GM12891 (cell line): ENCODE data around the gene GRIN2C. TPM values are rescaled to one million over a fixed set of nuclear protein-coding genes. Genes with fewer than 3 reads are reported as not detected.
"Not testable (repeated sequence)": the region's sequence is repeated elsewhere in the genome, so short reads cannot be mapped to it uniquely, and the experiment has no call there.

Experiments
- DNase-seq: peaks from one replicate; pipeline ENCODE4 v3.0.0; 2011; ENCODE audit warnings: low spot score; ENCODE audit not compliant: insufficient read length
- FAIRE-seq: peaks from 2 replicates; lab custom pipeline; 2011; peaks lifted over from hg19 to GRCh38; lab: Jason Lieb, UNC
- PAX5 ChIP-seq: IDR thresholded peaks from 2 replicates; pipeline ENCODE4 v1.6.1; 2011; ENCODE audit warnings: low read length, moderate library complexity, mild to moderate bottlenecking; ENCODE audit not compliant: insufficient read depth, severe bottlenecking
- POLR2A ChIP-seq: IDR thresholded peaks from 2 replicates; pipeline ENCODE4 v1.6.1; 2011; ENCODE audit warnings: low read depth, low read length, control low read depth
- POLR2AphosphoS5 ChIP-seq: IDR thresholded peaks from 2 replicates; pipeline ENCODE4 v1.6.1; 2011; ENCODE audit warnings: low read depth, low read length, control low read depth
- POU2F2 ChIP-seq: IDR thresholded peaks from 2 replicates; pipeline ENCODE4 v1.6.1; 2011; ENCODE audit warnings: low read depth, mild to moderate bottlenecking, control low read depth, low read length, moderate library complexity
- SPI1 ChIP-seq: IDR thresholded peaks from 2 replicates; pipeline ENCODE4 v1.6.1; 2011; ENCODE audit warnings: low read depth, low read length, control low read depth
- TAF1 ChIP-seq: IDR thresholded peaks from 2 replicates; pipeline ENCODE4 v1.6.1; 2011; ENCODE audit warnings: low read depth, low read length, control low read depth
- polyA plus RNA-seq: library from polyadenylated mRNA; unstranded; fragments of >200 nt; gene quantifications from one replicate; pipeline ENCODE4 v1.2.1, GENCODE V29; 2012; ENCODE audit warnings: low read depth, missing spikeins, inconsistent platforms; ENCODE audit not compliant: missing spikeins

The GRIN2C gene
- 0.18 TPM for polyA plus RNA-seq

DNA sequence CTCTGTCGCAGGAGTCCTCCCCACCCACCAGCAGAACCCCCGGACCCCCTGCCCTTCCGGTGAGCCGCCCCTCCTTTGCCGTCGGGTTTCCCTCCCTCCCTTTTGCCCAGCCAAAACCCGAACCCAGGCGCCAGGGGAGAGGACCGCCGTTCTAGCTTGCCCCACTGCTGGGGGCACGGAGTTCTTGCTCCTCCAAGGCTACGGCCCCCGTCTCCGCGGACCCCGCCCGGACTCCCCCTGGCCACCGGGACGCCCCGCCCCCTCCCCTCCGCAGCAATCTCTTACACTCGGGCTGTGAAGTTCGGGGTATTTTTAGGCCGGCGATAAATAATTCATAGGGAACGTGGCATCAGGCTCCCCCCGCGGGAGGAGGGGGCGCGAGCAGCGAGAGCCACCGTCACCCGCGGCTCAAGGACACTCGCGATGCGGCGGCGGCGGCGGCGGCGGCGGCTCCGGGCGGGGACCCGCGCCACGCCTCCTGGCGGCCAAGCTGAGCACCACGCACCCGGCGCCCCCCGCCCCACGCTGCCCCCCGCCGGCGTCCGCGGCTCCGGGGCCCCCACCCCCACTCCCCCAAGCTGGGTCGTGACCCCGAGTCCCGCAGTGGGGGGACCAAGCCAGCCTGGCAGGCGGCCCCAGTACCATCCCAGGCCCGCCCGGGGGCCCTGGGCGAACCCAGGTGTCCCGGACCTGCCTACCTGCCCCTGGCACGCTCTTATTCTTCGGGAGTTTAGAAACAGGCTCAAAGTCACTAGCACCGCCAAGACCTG, at the start of gene GRIN2C:
TSS of gene GRIN2C (minus strand) at position 427 of the 770 bp plus-strand sequence. CDS start 4,793 bp downstream, outside the sequence.
- DNase-seq (no peak), FAIRE-seq (no peak)
- no peak for TF ChIP-seq TAF1
- no peak for TF ChIP-seq POLR2AphosphoS5
- no peak for TF ChIP-seq SPI1
- TF ChIP-seq PAX5, result no peak
- TF ChIP-seq POU2F2, result no peak
- TF ChIP-seq POLR2A, result no peak

DNA sequence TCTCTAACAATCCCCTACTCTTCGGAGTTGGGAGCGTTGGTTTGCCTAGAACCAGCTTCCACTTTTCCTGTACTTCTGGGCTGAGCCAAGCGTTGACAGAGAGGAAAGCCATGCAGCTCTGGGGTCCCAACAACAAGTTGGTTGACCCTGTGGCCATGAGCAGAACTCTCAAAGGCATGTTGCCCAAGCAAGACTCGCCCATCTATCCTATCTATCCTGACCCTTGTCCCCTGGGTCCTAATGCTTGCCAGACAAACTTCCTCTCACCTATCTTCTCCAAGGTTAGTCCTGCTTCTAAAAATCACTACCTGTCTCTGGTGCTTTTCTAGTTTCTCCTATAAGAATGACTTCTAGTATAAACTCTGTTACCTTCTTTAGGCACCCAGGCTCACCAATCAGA, 49.4 kb upstream of the GRIN2C start:
- FAIRE-seq, result not testable (repeated sequence)

DNA sequence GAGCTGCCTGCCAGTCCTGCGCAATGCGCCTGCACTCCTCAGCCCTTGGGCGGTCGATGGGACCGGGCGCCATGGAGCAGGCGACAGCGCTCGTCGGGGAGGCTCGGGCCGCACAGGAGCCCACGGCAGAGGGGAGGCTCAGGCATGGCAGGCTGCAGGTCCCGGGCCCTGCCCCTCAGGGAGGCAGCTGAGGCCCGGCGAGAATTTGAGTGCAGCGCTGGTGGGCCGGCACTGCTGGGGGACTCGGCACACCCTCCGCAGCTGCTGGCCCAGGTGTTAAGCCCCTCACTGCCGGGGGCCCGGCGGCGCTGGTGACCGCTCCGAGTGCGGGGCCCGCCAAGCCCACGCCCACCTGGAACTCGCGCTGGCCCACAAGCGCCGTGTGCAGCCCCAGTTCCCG, 47.3 kb upstream of the GRIN2C start:
- no peak for TF ChIP-seq TAF1
- TF ChIP-seq PAX5, result no peak
- TF ChIP-seq POLR2A, result no peak
- TF ChIP-seq POU2F2, result no peak
- no peak for TF ChIP-seq SPI1
- no peak for TF ChIP-seq POLR2AphosphoS5
- FAIRE-seq (no peak), DNase-seq (no peak)

More for the DNA sequence above, 49.4 kb upstream of the GRIN2C start:
- not testable (repeated sequence) for DNase-seq

DNA sequence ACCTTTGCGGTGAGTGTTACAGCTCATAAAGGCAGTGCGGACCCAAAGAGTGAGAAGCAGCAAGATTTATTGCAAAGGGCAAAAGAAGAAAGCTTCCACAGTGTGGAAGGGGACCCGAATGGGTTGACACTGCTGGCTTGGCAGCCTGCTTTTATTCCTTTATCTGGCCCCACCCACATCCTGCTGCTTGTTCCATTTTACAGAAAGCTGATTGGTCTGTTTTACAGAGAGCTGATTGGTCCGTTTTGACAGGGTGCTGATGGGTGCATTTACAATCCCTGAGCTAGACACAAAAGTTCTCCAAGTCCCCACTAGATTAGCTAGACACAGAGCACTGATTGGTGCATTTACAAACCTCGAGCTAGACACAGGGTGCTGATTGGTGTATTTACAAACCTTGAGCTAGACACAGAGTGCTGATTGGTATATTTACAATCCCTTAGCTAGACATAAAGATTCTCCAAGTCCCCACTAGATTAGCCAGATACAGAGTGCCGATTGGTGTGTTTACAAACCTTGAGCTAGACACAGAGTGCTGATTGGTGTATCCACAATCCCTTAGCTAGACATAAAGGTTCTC, 46.6 kb upstream of the GRIN2C start:
- not testable (repeated sequence) for DNase-seq

DNA sequence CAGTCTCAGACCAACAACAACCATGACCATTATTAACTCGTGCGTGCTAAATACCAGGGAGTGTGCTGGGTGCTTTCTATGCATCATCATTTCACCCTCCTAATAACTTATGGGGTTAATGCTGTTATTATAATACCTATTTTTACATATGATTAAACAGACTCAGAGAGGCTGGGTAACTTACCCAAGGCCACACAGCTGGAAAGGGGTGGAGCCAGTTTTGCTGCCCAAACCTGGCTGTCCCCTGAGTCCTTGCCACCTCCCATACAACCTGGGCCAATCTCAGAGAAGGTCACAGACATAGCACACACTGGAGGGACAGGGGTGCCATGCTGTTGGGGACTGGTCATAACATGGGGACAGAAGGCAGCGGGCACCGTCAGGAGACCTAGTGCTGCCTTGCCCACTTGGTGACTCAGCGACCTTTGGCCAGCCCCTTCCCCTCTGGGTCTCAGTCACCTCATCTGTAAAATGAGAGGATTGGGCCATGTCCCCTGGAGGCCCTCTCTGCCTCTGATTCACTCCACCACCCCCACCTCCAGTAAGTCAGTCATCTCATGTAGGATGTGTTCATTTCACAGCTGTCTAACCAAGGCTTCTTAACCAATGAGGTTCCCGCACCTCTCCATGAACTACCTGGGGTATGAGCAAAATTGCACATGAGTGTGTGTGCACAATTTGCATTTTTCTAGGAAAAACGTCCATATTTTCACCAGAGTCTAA, 45.2 kb upstream of the GRIN2C start:
- DNase-seq, result no peak
- no peak for FAIRE-seq

More for the DNA sequence above, 46.6 kb upstream of the GRIN2C start:
- not testable (repeated sequence) for FAIRE-seq

DNA sequence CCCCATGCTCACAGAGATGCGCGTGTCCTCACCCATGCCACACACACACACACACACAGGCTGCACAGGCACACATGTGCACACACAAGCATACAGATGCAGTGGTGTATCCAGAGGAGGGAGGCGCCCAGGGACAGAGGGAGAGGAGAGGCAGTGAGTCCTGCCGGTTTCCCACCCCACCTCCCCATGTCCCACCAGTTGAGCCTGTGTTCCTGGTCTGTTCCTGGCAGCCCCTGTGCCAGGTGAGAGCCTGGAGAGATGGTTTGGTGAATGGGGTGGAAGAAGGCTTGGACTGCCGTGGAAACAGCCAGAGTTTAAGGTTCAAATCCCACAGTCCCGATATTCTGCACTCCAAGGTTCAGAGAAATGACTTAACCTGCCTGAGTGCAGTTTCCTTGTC, 44.0 kb upstream of the GRIN2C start:
- TF ChIP-seq PAX5 (no peak), POLR2A (no peak), TAF1 (no peak), POLR2AphosphoS5 (no peak), SPI1 (no peak), POU2F2 (no peak)
- no peak for DNase-seq
- FAIRE-seq, result no peak

More for the DNA sequence above, 45.2 kb upstream of the GRIN2C start:
- no peak for TF ChIP-seq POLR2A

DNA sequence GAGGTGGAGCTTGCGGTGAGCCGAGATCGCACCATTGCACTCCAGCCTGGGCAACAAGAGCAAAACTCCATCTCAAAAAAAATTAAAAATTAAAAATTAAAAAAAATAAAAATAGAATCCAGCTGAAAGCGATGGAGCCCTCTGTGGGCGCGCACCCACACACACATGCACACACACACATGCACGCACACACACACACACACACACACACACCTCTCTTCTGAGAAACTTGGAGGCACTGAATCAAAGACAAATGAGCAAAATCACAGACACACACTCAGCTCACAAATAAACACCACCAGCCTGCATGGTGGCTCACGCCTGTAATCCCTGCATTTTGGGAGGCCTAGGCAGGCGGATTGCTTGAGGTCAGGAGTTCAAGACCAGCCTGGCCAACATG, 43.3 kb upstream of the GRIN2C start:
- DNase-seq, result no peak
- no peak for FAIRE-seq
- no peak for TF ChIP-seq POLR2AphosphoS5

DNA sequence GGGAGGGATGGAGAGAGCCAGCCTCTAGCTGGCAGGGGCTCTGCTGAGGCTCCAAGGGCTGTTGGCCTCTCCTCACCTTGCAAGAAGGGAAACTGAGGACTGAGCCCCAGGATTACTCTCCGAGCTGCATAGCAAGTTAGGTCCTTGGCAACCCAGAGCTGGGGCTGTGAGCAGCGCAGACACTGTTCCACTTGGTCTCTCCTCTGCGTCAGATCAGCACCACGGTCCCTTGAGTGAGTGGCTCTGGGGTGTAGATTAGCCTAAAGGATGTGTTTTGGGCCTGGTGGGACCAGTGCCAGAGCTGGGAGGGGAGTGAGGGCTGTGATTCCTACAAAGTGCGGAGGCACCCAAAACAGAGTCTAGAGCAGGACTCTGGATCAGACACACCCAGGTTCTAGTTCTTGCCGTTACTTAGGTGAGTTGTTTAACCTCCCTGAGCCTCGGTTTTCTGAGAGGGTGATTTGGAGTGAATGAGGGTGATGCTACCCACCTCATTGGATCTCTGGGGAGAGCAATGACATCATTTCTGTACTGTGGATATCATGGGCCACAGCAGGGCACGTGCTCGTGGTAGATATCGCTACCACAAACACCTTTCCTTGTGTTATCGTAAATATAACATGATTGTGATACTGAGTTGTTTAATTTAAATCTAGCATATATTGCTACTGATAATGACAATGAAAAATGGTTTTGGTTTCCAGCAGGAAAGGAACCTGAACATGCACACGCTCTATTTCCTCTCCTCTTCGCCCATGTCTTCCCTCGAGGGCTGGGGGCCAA, 41.9 kb upstream of the GRIN2C start:
- no peak for TF ChIP-seq POU2F2
- TF ChIP-seq TAF1, result no peak
- no peak for TF ChIP-seq POLR2A
- no peak for TF ChIP-seq POLR2AphosphoS5
- TF ChIP-seq SPI1, result no peak
- no peak for TF ChIP-seq PAX5
- no peak for FAIRE-seq
- no peak for DNase-seq

DNA sequence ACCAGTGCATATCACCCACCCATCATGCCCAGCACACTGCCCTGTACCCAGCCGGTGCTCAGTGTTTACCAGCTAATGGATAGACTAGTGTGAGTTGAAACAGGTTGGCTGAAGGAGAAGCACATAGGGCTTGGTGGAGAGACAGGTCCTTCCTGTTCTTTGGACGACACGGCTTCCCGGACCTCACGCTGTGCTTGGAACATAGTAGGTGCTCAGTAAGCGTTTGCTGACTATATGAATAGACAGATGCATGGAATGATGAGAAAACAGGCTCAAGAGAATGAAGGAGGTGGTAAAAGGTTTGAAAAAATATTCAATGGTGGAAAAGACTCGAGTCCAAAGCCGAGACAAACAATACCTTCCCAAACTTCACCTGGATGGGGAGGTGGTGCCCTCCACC, 40.5 kb upstream of the GRIN2C start:
- TF ChIP-seq SPI1 (no peak), POU2F2 (no peak)
- DNase-seq (no peak), FAIRE-seq (no peak)

DNA sequence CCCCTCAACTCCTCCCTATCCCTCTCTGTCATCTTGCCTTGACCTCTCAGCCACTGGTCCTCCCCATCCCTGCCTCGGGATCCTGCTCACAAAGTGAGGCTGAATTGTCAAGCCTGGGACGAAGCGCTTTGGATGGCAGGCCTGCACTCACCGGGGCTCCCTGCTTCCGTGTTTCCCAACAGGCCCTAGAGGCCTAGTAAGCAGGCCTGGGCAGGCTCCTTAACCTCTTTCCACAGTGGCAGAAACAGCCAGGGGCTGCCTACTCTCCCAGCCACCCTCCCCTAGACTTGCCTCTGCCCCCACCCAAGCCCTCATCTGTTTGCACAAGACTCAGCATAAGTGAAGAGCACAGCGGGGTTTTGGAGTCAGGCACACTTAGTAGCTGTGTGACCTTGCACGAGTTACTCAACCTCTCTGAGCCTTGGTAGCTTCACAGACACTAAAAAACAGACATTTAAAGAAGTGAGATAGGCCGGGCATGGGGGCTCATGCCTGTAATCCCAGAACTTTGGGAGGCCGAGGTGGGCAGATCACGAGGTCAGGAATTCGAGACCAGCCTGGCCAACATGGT, 38.8 kb upstream of the GRIN2C start:
- TF ChIP-seq SPI1 (no peak), POLR2A (no peak), POU2F2 (no peak), PAX5 (no peak), TAF1 (no peak), POLR2AphosphoS5 (no peak)
- FAIRE-seq (no peak), DNase-seq (no peak)
